ENCODE data around the gene SLC38A10.

The SLC38A10 gene

DNA sequence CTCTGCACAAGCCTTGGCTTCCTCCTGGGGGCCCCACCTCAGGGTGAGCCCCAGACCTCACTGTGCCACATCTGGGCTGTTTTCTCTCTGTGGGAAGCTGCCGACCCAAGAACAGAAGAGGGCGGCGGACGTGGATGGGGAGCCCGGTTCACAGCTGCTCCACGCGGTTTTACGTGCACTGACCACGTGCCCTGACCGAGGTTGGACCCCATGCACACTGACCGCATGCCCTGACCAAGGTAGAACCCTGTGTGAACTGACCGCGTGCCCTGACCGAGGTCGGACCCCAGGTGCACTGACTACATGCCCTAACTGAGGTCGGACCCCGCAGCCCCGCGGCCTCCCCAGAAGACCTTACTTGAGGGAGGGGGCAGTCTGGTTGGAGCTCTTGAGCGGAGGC lies 92.0 kb downstream of the SLC38A10 start:
- H3K27ac ChIP-seq = no peak overlapping the region

DNA sequence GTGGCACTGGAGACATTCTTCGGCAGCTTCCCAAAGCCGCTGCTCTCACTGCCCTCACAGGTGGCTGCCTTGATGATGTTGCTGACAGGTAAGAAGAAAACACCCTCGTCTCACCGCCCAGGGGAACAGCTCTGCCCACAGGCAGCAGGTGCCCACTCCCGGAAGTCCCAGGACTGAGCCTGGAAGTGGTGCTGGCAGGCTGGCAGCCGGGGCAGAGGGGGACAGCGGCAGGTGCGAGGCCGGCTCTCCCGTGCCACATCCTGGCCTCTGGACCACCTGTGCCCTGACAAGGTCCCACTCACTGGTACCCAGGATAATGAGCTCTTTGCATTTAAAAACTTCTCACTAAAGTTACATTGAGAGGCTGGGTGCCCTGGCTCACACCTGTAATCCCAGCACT lies 92.8 kb downstream of the SLC38A10 start:
- no peak overlapping the region for H3K27ac ChIP-seq
- TF ChIP-seq, protein P1, sequence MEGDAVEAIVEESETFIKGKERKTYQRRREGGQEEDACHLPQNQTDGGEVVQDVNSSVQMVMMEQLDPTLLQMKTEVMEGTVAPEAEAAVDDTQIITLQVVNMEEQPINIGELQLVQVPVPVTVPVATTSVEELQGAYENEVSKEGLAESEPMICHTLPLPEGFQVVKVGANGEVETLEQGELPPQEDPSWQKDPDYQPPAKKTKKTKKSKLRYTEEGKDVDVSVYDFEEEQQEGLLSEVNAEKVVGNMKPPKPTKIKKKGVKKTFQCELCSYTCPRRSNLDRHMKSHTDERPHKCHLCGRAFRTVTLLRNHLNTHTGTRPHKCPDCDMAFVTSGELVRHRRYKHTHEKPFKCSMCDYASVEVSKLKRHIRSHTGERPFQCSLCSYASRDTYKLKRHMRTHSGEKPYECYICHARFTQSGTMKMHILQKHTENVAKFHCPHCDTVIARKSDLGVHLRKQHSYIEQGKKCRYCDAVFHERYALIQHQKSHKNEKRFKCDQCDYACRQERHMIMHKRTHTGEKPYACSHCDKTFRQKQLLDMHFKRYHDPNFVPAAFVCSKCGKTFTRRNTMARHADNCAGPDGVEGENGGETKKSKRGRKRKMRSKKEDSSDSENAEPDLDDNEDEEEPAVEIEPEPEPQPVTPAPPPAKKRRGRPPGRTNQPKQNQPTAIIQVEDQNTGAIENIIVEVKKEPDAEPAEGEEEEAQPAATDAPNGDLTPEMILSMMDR (conservative IDR thresholded peaks at IDR 0.05) = no peak
- TF ChIP-seq ZFX (IDR thresholded peaks at IDR 0.05) = no peak

More for the DNA sequence above, 92.0 kb downstream of the SLC38A10 start:
- TF ChIP-seq, protein P1 (conservative IDR thresholded peaks at IDR 0.05) = no peak
- TF ChIP-seq ZFX (IDR thresholded peaks at IDR 0.05) = no peak

DNA sequence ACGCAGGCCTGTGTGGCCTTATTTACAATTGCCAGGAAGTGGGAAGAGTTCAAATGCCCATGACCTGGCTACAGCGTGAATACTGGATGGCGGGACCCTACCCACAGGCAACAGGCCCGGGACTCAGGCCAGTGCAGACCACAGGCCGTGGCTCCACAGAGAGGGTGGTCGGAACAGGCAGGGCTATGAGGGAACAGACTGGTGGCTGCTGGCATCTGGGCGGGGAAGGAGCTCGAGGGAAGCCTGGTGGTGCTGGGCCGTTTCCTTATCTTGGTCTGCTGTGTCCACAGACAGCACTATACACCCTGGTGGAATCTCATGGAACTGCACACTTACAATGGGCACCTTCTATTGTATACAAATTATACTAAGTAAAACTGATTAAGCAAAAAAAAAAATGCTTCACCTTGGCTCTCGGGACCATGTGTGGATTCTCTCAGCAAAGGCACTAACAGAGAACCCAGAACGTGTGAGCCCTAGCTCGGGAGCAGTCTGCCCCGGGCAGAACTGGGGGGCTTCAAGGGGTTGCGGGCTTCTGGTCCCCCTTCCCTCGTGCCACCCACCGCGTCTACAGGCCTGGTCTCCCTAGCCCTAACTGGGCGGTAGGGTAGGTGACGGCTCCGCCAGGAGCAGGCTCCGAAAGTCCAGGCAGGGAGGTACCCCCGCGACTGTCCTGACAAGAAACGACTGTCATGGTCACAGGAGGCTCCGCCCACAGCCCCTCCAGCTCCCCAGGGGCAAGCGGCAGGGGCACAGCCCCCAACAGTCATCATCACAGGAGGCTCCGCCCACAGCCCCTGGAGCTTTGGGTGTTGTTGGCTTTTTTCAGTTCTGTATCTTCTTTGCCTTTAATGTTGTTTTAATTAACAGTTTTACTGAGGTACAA lies 94.2 kb downstream of the SLC38A10 start:
- no peak for TF ChIP-seq ZFX (IDR thresholded peaks at IDR 0.05)
- TF ChIP-seq, protein P1 (conservative IDR thresholded peaks at IDR 0.05) = no peak; the same call in 1 of the 2 replicates
- no peak overlapping the region for H3K27ac ChIP-seq

DNA sequence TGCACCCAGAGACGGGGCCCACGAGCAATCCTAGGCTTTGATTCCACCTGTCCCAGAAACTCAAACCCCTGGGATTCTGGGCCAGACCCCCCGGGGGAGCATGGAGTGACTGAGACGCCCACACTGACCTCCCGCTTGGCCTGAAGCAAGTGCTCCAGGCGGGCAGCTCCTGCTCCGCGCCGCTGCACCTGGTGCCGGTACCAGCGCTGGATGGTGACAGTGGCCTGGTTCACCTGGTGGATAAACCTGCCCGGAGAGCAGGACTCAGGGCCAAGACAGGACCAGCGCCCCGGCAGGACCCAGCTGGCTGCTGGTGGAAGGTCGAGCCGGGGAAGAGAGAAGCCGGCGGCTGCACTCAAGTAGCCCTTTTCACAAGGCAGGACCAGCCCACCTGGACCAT lies 94.9 kb downstream of the SLC38A10 start:
- TF ChIP-seq, protein P1 (conservative IDR thresholded peaks at IDR 0.05) = no peak
- TF ChIP-seq ZFX (IDR thresholded peaks at IDR 0.05) = no peak
- H3K27ac ChIP-seq = no peak overlapping the region

DNA sequence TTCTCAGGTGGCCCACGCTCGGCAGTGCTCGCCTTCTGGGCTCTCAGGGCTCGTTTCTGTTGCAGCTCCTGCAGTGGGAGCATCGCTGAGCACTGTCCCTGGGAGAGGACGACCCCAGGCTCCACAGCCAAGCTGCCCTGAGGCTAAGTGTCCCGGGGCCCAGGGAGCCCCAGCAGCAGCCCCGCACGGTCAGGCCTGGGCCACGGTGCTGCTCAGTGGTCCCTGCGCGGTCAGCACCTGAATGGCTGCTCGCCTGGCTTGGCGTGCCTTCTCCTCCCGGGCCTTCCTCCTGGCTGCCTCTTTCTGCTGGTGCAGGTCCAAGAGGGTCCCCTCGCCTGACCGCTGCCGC lies 95.7 kb downstream of the SLC38A10 start:
- H3K27ac ChIP-seq = no peak overlapping the region
- no peak for TF ChIP-seq ZFX (IDR thresholded peaks at IDR 0.05)
- TF ChIP-seq, protein P1 (conservative IDR thresholded peaks at IDR 0.05) = no peak

DNA sequence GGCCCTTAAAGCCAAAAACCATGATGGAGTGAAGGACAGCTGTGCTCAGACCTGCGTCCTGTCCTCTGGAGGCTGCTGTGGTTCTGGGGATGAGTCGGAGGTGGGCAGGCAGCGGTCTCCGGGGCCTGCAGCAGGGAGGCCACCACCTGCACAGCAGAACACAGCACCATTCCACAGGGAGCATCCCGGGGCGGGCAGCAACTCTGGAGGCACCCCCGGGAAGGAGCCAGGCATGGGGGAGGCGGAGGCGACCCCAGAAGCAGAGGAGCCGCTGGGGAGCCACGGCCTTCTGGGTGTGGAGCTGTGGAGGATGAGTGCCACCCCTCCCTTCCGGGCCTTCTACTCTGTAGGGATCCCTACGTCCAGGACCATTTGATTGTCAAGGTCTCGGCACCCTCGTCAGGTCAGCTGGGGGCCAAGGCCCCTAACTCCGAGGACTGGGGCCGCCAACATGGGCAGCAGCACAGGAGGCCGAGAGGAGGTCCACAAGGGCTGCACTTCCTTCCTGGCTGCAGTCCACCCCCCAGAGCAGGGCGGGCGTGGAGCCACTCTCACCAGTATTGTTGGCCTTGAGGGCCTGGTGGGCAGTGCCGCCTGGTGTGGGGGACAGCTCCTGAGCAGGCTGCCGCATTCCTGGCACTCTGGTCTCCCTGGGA lies 96.2 kb downstream of the SLC38A10 start:
- no peak overlapping the region for H3K27ac ChIP-seq
- TF ChIP-seq ZFX (IDR thresholded peaks at IDR 0.05) = no peak
- TF ChIP-seq, protein P1 (conservative IDR thresholded peaks at IDR 0.05) = no peak

DNA sequence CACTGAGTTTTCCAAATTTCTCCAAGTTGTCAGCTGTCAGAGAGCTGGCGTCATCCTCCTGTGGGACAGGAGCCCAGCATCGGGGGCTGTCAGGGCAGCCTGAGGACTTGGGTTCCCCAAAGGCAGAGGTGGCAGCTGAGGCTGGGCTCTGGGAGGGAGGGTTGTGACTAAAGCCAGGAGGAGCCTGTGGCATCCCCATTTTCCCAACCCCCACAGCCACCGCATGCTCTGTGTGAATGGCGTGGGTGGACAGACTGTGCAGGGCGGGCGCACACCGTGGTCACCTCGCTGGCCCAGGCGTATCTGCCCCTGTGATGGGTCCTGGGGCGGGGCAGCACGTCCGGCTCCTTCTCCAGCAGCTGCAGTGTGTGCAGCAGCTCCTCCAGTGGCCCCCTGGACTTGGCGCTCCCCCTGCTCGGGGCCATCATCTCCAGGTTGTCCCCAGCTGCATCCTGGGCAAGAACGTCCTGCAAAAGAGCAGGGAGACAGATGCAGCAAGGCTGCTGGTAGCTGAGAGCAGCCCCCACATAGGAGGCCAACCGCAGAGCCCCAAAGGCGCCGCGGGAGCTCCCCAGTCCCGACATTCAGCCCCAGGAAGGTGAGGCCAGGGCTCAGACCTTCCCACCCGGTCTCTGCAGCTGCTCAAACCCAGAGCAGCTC lies 97.1 kb downstream of the SLC38A10 start:
- TF ChIP-seq, protein P1 (conservative IDR thresholded peaks at IDR 0.05) = no peak
- no peak for TF ChIP-seq ZFX (IDR thresholded peaks at IDR 0.05)

More for the DNA sequence above, 97.1 kb downstream of the SLC38A10 start:
- no peak overlapping the region for H3K27ac ChIP-seq

All from C4-2B (cell line).